Measurements from ENCODE around the gene PCDHGB1. TPM values are rescaled to one million over a fixed set of nuclear protein-coding genes. Genes with fewer than 3 reads are reported as not detected.

PCDHGB1 gene
- total and polyA plus RNA-seq, 4 donors = 0.17 to 8.4 (median 1.3) TPM

DNA sequence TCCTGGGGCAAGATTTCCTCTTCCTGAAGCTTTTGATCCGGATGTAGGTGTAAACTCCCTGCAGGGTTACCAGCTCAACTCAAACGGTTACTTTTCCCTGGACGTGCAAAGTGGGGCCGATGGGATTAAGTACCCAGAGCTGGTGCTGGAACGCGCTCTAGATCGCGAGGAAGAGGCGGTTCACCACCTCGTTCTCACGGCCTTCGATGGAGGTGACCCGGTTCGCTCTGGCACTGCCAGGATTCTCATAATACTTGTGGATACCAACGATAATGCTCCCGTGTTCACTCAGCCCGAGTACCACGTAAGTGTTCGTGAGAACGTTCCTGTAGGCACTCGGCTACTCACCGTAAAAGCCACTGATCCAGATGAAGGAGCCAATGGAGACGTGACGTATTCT is 5.7 kb downstream of the PCDHGB1 start:
- no peaks in the 10 kb centered on the region for H3K27me3 ChIP-seq (ENCODE audit: control insufficient read depth in 3 of 3, insufficient read depth in 3 of 3, low read length in 2 of 3)
- peaks cover 11 to 48% (median 27%) of the 10 kb centered on the region in 4 donors for H3K9me3 ChIP-seq (ENCODE audit: control insufficient read depth in 4 of 4, insufficient read depth in 3 of 4, low read length in 3 of 4)
- H3K4me3 ChIP-seq = no peak overlapping the region

DNA sequence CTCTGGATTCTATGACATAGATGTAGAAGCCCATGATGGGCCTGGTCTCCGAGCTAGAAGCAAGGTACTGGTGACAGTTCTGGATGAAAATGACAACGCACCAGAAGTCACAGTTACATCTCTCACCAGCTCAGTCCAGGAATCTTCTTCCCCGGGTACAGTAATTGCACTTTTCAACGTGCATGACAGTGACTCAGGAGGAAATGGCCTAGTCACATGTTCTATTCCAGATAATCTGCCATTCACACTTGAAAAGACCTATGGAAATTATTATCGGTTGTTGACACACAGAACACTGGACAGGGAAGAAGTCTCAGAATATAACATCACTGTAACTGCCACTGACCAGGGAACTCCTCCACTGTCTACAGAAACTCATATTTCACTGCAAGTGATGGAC is 6.2 kb downstream of the PCDHGB1 start:
- TF ChIP-seq, protein P1, sequence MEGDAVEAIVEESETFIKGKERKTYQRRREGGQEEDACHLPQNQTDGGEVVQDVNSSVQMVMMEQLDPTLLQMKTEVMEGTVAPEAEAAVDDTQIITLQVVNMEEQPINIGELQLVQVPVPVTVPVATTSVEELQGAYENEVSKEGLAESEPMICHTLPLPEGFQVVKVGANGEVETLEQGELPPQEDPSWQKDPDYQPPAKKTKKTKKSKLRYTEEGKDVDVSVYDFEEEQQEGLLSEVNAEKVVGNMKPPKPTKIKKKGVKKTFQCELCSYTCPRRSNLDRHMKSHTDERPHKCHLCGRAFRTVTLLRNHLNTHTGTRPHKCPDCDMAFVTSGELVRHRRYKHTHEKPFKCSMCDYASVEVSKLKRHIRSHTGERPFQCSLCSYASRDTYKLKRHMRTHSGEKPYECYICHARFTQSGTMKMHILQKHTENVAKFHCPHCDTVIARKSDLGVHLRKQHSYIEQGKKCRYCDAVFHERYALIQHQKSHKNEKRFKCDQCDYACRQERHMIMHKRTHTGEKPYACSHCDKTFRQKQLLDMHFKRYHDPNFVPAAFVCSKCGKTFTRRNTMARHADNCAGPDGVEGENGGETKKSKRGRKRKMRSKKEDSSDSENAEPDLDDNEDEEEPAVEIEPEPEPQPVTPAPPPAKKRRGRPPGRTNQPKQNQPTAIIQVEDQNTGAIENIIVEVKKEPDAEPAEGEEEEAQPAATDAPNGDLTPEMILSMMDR (IDR thresholded peaks at IDR 0.05; ENCODE audit: control extremely low read depth, extremely low read depth) = no peak
- H3K4me1 ChIP-seq (ENCODE audit: control insufficient read depth in 5 of 5, insufficient read depth in 5 of 5, low read length in 5 of 5) = no peaks in the 10 kb centered on the region
- H3K9me3 ChIP-seq (ENCODE audit: control insufficient read depth in 4 of 4, insufficient read depth in 3 of 4, low read length in 3 of 4) = peaks cover 11 to 49% (median 27%) of the 10 kb centered on the region in 4 donors
- H3K27me3 ChIP-seq (ENCODE audit: control insufficient read depth in 3 of 3, insufficient read depth in 3 of 3, low read length in 2 of 3) = no peaks in the 10 kb centered on the region
- H3K27ac ChIP-seq (ENCODE audit: low read depth in 1 of 2, low read length in 1 of 2) = no peak overlapping the region
- H3K9ac ChIP-seq (ENCODE audit: insufficient read depth in 1 of 2, low read length in 2 of 2) = no peak overlapping the region
- H3K4me3 ChIP-seq = no peak overlapping the region
- DNase-seq = no peak
- no peak for ATAC-seq (ENCODE audit: insufficient read depth, low FRiP score)
- WGBS, 2 donors = 66 to 77% methylated on average over 5 of the region's 5 CpGs
- peaks cover 0 to 3% (median 0%) of the 10 kb centered on the region in 4 donors for H3K36me3 ChIP-seq (ENCODE audit: control insufficient read depth in 4 of 4, insufficient read depth in 4 of 4, low read length in 4 of 4)

More for the DNA sequence above, 5.7 kb downstream of the PCDHGB1 start:
- DNase-seq (no peak), ATAC-seq (ENCODE audit: insufficient read depth, low FRiP score) (no peak)
- 49 to 50% methylated on average over 24 of the region's 24 CpGs for WGBS, 2 donors
- no peak overlapping the region for H3K27ac ChIP-seq (ENCODE audit: low read depth in 1 of 2, low read length in 1 of 2)
- TF ChIP-seq, protein P1 (IDR thresholded peaks at IDR 0.05; ENCODE audit: control extremely low read depth, extremely low read depth) = no peak
- peaks cover 0 to 3% (median 0%) of the 10 kb centered on the region in 4 donors for H3K36me3 ChIP-seq (ENCODE audit: control insufficient read depth in 4 of 4, insufficient read depth in 4 of 4, low read length in 4 of 4)
- H3K9ac ChIP-seq (ENCODE audit: insufficient read depth in 1 of 2, low read length in 2 of 2) = no peak overlapping the region
- H3K4me1 ChIP-seq (ENCODE audit: control insufficient read depth in 5 of 5, insufficient read depth in 5 of 5, low read length in 5 of 5) = no peaks in the 10 kb centered on the region

DNA sequence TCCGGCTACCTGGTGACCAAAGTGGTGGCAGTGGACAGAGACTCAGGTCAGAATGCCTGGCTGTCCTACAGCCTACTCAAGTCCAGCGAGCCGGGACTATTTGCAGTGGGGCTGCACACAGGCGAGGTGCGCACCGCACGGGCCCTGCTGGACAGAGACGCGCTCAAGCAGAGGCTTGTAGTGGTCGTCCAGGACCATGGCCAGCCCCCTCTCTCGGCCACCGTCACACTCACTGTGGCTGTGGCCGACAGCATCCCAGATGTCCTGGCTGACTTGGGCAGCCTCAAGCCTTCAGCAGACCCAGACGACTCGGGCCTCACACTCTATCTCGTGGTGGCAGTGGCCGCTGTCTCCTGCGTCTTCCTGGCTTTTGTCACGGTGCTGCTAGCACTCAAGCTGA is 7.1 kb downstream of the PCDHGB1 start:
- TF ChIP-seq, protein P1 (IDR thresholded peaks at IDR 0.05; ENCODE audit: control extremely low read depth, extremely low read depth) = no peak
- H3K4me1 ChIP-seq (ENCODE audit: control insufficient read depth in 5 of 5, insufficient read depth in 5 of 5, low read length in 5 of 5) = no peaks in the 10 kb centered on the region
- ATAC-seq (ENCODE audit: insufficient read depth, low FRiP score) (no peak), DNase-seq (no peak)
- H3K27me3 ChIP-seq (ENCODE audit: control insufficient read depth in 3 of 3, insufficient read depth in 3 of 3, low read length in 2 of 3) = no peaks in the 10 kb centered on the region
- no peak overlapping the region for H3K9ac ChIP-seq (ENCODE audit: insufficient read depth in 1 of 2, low read length in 2 of 2)
- H3K4me3 ChIP-seq = no peak overlapping the region
- H3K27ac ChIP-seq (ENCODE audit: low read depth in 1 of 2, low read length in 1 of 2) = no peak overlapping the region
- peaks cover 11 to 50% (median 26%) of the 10 kb centered on the region in 4 donors for H3K9me3 ChIP-seq (ENCODE audit: control insufficient read depth in 4 of 4, insufficient read depth in 3 of 4, low read length in 3 of 4)
- 44 to 50% methylated on average over 19 of the region's 19 CpGs for WGBS, 2 donors
- peaks cover 0 to 3% (median 0%) of the 10 kb centered on the region in 4 donors for H3K36me3 ChIP-seq (ENCODE audit: control insufficient read depth in 4 of 4, insufficient read depth in 4 of 4, low read length in 4 of 4)
